HG02981 (cell line): Measurements from ENCODE around the gene OR4X1.
"Not testable (repeated sequence)": the region's sequence is repeated elsewhere in the genome, so short reads cannot be mapped to it uniquely, and the experiment has no call there.

Source experiments
- ATAC-seq: cut with Tn5 transposase; IDR thresholded peaks from one replicate; pipeline ENCODE4 v1.9.1; 2021; ENCODE audit warnings: mild to moderate bottlenecking, moderate library complexity; ENCODE audit not compliant: unreplicated experiment

OR4X1 gene, protein sequence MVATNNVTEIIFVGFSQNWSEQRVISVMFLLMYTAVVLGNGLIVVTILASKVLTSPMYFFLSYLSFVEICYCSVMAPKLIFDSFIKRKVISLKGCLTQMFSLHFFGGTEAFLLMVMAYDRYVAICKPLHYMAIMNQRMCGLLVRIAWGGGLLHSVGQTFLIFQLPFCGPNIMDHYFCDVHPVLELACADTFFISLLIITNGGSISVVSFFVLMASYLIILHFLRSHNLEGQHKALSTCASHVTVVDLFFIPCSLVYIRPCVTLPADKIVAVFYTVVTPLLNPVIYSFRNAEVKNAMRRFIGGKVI

DNA sequence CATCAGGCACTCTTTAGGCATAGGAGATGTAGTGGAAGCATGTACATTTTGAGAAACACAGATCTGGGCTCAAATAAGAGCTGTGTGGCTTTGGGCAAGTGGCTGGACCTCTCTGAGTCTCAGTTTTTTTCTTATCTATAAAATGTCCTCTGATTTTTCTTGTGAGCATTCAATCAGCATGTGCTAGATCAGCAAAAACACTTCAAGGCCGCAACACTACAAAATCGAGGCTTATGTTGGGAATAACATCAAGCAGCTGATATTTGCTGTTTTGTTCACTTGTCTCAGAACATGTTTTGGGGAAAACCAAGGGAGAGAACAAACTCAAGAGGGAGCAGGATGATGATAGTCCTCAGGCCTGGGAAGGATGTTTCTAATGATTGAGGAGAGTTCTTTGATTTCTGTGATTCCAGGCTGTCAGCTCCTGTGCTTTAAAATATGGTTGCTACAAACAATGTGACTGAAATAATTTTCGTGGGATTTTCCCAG, at the start of gene OR4X1:
TSS of gene OR4X1 (plus strand) at position 439 of the 489 bp plus-strand sequence. CDS start at position 439, 0 bp downstream.
- no peak for ATAC-seq

DNA sequence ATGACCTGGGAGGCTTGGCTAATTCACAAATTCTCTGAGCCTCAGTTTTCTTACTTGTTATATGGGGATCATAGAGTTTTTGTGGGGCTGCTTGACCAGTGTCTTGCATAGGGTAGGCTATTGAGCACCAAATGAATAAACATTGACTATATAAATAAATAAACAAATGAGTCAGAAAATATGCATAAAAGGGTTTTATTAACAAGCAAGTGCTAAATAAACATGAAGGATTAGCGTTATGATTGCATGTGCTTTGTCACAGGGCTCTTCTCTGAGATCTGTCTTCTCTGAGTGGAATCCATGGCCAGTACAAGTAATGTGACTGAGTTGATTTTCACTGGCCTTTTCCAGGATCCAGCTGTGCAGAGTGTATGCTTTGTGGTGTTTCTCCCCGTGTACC, 47.2 kb upstream of the OR4X1 start, which contains the start of gene OR4B1:
TSS of gene OR4B1 (plus strand) at position 301 of the 400 bp plus-strand sequence. CDS start at position 301, 0 bp downstream.
- ATAC-seq = no peak

DNA sequence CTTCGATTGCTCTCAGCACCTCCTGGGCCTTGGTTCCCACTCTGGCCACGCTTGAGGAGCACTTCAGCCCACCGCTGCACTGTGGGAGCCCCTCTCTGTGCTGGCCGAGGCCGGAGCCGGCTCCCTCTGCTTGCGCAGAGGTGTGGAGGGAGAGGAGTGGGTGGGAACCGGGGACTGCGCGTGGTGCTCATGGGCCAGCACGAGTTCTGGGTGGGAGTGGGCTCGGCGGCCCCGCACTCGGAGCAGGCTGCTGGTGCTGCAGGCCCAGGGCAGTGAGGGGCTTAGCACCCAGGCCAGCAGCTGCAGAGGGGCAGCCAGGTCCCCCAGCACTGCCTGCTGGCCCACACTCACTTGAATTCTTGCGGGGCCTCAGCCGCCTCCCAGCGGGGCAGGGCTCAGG, 34.9 kb upstream of the OR4X1 start:
- no peak for ATAC-seq

DNA sequence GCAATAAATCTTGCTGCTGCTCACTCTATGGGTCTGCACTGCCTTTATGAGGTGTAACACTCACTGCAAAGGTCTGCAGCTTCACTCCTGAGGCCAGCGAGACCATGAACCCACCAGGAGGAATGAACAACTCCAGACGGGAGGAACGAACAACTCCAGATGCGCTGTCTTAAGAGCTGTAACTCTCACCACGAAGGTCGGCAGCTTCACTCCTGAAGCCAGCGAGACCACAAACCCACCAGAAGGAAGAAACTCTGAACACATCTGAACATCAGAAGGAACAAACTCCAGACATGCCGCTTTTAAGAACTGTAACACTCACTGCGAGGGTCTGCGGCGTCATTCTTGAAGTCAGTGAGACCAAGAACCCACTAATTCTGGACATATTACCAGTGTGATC, 33.6 kb upstream of the OR4X1 start:
- ATAC-seq = not testable (repeated sequence)

DNA sequence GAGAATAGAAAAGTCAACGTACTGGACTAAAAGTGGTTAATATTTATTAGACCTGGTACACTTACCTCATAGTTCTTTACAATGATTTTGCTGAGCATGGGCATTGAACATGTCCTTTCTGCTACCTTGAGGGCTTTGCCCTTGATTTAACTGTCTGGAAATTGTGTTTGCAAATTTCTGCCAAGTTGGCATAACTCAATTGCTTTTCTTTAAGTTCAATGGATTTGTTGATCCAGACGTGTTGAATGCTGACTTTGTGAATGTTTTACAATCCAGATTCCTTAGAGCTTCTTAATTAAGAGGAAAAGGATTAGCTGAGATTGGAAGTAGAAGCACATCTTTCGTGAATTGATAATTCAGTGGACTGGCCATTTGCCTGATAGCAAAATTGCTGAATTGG, 25.9 kb upstream of the OR4X1 start:
- no peak for ATAC-seq

DNA sequence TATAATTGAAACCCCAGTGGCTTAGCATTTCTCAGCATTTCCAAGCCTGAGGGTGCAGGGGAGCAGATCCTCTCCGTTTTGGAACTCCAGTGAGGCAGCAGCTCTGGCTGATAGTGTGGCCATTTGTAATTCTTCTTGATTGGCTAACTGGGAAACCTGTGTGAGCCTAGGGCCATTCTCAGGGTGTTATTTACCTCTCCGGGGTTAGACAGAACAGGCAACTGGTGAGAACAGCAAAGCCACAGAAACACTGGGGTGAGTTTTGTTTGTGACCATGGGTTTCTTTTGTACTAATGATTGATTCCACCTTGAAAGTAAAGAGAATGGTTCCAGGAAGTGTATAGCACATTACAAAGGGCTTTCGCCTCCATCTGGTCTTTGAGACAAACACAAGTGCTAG, 21.2 kb upstream of the OR4X1 start:
- ATAC-seq = no peak

DNA sequence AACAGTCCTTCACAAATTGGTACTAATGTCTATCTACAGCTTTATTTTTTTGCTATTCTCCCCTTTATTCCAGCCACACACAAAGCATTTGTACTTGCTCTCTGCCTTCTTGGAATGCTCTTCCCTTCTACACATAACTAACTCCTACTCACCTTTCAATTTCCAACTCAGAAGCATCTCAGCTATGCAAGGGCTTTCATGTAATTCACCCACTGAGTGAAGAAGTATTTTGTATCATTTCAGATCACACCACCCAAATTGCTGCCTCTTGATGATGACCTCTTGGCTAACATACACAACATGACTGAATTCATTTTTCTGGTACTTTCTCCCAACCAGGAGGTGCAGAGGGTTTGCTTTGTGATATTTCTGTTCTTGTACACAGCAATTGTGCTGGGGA, 18.9 kb upstream of the OR4X1 start, which contains the start of gene OR4X2:
TSS of gene OR4X2 (plus strand) at position 301 of the 400 bp plus-strand sequence. CDS start at position 301, 0 bp downstream.
- no peak for ATAC-seq

DNA sequence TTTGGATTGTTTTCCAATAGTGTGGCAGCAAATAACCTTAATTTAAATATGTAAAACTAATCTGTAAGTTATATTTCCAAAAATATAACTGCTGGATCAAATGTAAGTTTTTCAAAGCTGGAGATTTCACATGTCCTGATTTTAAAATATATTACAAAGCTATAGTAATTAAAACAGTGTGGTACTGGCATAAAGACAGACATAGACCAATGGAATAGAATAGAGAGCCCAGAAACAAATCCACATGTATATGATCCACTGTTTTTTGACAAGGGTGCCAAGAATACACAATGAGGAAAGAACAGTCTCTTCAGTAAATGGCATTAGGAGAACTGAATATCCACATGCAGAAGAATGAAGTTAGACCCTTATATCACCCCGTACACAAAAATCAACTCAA, 14.8 kb upstream of the OR4X1 start:
- no peak for ATAC-seq

DNA sequence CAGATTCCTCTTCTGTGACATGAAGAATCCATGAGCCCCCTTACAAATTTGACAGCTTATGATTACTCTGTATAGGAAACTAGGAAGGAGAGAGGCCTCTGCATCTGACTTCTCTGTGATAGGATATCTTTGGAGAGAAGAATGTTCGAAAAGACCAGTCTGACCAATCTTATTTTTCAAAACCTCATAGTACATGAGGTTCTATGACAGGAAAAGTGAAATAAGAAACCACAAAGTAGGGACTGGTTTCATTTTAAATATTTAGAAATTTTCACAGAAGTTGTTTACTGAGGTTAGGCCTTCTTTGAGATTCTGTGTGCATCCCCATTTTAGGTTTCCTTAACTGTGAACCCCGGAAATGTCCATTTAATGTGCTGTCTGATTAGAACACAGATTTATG, 2.1 kb upstream of the OR4X1 start:
- ATAC-seq = no peak

DNA sequence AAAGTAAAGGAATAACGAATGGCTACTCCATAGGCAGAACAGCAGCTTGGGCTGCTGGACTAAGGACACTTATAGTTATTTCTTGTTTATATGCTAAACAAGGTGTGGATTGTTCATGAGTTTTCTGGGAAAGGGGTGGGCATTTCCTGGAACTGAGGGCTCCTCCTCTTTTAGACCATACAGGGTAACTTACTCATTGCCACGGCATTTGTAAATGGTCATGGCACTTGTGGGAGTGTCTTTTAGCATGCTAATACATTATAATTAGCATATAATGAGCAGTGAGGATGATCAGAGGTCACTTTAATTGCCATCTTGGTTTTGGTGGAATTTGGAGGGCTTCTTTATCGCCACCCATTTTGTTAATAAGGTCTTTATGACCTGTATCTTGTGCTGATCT, 7.0 kb downstream of the OR4X1 start:
- ATAC-seq = no peak

DNA sequence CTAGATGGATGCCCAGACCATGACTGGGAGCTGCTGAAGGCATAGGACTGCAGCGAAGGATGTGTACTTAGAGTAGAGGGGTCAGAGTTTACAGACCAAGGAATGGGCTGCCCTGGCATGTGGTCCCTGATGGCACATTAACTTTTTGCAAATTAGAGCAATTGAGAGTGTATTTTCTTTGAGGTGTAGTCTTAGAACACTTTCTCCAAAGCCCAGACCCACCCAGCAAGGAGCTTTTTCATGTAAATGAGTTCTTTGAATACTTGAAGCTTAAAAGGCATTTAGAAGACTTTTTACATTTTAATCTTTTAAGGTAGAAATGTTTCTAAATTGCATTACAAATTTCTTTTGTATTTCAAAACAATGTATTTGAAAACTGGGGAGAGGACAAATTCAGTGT, 8.9 kb downstream of the OR4X1 start:
- no peak for ATAC-seq

DNA sequence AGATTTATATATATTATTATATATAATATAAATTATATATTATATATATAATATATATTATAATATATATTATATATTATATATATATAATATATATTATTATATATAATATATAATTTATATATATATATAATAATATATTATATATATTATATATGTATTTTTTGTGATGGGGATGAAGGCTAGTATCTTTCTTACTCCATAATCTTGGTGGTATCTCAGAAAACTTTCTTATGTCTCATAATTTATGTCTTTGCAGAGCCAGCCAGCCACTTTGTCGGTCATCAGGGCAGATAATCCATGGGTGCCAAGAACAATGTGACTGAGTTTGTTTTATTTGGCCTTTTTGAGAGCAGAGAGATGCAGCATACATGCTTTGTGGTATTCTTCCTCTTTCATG, 42.3 kb downstream of the OR4X1 start, which contains the start of gene OR4S1:
TSS of gene OR4S1 (plus strand) at position 301 of the 400 bp plus-strand sequence. CDS start at position 301, 0 bp downstream.
- no peak for ATAC-seq

DNA sequence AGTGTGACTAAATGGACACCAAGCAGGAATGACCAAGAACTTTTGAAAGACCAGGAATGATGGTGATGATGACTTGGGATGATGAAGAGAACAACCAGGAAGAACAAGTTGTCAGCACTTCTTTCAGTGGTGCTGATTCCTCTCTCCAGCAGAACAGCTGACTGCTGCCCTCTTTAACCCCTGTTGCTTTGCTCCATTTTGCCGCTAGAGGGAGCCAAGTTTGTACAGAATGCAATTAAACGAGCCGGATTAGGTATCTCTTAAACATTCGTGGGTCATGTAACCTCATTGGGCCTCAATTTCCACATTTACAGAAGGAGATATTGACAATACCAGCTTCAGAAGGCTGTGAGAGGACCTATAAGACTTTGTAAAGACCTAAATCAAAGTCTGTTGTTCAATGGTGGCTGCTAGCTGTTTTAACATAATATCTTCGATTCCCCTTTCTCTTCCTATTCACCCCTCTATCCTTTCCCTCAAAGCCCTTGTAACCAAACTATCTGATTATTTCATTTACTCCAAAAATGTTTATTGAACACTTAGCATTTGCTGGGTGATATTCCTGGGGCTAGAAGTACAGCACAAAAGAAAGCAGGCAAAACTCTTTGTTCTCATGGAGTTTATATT, 44.2 kb downstream of the OR4X1 start:
- ATAC-seq = peak; percentile 89

DNA sequence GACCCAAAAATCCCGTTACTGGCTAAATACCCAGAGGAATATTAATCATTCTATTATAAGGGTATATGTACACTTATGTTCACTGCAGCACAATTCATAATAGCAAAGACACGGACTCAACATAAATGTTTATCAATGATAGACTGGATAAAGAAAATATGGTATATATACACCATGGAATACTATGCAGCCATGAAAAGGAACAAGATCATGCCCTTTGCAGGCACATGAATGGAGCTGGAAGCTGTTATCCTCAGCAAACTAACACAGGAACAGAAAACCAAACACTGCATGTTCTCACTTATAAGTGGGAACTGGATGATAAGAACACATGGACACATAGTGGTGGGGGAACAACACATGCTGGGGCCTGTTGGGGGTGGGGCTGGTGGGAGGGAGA, 49.9 kb downstream of the OR4X1 start:
- ATAC-seq = not testable (repeated sequence)
